ENCODE measurements around the gene DPM2.

The DPM2 gene

DNA sequence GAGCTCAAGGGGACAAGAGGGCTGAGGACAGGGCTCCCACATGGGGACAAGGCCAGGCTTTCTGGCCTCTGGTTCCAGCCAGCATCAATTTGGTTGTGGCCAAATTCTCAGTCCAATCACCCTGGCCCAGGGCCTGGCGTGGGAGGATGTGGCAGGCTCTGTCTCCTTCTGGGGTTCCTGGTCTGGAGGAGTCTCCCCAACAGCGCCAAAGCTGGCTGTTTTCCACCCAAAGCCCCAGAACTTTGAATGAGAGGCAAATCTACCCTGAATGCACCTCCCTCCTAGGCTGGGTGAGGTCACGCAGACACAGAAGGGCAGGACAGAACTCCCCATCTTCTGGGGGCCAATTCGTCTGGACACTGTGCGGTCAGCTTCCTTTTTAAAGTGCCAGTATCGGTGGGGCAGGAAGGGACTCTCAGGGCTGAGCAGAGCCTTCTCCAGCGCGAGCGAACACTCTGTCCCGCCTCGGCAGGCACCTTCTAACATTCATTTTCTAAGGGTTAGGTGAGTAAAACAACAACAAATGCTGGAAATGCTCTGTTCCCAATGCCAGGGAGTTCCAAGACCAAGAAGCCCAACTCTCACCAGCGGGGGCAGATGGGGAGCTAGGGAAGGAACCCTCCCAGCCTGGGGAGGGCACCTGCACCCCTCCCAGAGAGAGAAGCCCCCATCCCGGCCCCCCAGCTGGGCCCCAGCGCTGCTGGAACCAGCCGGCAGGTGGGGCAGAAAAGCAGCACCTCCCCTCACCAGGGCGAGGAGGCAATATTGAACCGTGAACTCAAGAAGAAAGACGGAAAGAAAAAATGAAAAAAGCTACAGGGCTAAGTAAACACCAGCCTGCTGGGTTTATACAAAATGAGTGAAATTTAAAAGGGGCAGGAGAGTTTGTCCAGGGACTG, 3.7 kb upstream of the DPM2 start:
- no peak for FAIRE-seq

DNA sequence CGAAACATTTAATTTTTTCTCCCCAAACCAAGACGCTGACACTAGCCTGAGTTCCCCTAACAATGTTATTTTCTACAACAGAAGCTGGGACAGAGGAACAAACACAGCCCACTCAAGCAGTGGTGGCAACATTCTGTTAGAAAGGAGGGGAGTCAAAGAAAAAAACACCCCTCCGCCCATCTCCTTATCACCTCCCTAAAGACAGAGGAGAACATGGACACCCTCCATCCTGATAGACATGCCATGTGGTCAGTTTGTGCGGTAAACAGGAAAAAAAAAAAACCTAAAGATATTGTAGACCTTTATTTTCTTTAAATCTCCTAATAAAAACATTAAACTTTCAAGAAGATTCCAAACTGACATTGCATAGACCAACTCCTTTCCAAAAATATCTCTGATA, 2.9 kb upstream of the DPM2 start:
- no peak for DNase-seq (ENCODE audit: extremely low spot score, insufficient read length, low read depth)
- FAIRE-seq, result no peak

More for the DNA sequence above, 3.7 kb upstream of the DPM2 start:
- DNase-seq (ENCODE audit: extremely low spot score, insufficient read length, low read depth), result no peak

DNA sequence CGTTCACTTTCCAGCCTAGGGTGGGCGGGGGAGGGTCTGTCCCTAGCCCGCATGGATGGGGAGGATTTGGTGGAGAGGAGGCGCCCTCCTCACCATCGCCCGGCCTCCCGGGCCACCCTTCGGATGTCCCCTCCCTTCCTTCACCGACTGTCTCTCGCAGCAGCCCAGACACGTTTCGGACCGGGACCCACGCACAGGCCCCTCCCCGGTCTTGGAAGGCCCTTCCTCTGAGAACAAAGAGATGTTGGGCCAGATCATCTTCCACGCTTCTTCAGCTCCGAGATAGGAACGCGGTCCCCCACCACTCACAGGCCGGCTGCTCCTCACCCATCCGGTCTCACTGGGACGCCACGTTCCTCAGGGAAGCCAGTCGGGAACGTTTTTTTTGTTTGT, 640 bp upstream of the DPM2 start:
- FAIRE-seq (no peak), DNase-seq (ENCODE audit: extremely low spot score, insufficient read length, low read depth) (no peak)

DNA sequence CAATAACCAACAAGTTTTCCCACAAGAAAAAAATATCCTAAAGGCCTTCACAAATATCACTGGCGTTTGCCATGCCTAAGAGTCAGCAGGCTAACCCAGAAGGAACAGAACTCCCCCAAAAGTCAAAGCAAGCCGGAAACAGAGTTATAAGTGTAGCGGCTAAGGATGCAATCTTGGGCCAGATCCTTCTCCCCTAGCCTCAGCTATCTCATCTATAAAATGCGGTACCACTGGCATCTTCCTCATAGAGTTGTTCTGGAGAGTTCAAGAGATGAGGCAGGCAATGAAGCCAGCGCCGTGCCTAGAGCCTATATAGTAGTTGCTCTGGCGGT, 632 bp downstream of the DPM2 start:
- FAIRE-seq (no peak), DNase-seq (ENCODE audit: extremely low spot score, insufficient read length, low read depth) (no peak)

DNA sequence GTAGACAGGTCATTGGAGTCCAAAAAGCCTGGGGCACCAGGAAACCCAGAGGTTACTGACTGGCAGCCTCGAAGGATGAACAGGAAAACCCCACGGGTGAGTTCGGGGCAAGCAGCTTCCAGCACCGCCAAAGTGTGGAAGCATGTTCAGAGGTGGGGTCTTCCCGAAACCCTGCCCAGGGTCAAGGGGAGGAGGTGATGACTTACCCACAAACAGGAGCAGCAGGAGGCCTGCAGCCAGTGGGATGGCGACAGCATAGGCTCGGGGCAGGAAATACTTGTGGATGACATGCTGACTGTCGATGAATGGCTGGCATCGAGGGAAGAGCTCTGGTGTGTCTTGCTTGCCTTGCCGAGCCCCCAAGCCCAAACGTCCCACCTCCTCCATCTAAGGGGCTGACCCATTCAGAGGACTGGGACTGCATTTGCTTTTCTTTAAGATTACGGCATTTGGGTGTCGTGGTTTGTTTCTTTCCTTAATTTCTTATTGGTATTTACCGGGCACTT, 1.3 kb downstream of the DPM2 start:
- FAIRE-seq (no peak), DNase-seq (ENCODE audit: extremely low spot score, insufficient read length, low read depth) (no peak)

DNA sequence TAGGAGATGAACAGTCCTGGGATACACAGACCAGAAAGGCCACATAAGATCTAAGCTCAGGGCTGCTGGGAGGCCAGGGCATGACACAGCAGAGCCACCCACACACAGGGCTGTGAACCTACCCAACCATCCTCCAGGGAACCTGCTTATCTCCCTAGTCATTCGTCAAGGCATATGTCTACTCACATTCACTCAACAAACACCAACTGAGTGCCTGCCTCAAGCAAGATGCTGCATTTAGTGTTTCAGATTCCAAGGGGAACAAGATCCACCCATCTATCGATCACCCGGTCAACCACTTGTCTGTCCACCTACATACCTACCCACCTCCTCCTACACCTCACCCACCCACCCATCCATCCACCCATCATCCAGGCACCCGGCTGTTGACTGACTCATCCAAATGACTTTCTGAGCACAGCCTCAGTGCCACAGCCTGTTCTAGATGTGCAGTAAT, 1.9 kb downstream of the DPM2 start:
- no peak for FAIRE-seq

DNA sequence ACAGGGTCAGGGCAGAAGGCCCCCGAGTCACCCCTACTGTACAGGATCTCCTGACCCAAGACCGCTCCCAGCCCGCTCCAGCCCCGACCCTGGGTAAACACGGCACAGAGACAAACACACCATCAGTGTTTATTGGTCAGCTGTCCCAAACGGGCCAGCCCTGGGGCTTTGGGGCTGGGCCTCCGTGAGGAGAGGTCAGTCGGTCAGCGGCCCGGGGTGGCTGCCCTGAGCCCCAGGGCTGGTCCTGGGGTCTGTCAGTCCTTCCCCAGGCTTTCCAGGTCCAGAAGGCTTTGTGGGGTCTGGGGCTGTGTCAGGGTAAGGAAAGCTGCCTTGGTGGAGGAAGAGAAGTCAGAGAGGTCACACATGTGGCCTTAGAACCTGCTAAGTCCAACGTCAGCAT, 2.7 kb downstream of the DPM2 start:
- no peak for DNase-seq (ENCODE audit: extremely low spot score, insufficient read length, low read depth)
- no peak for FAIRE-seq

More for the DNA sequence above, 1.9 kb downstream of the DPM2 start:
- no peak for DNase-seq (ENCODE audit: extremely low spot score, insufficient read length, low read depth)

DNA sequence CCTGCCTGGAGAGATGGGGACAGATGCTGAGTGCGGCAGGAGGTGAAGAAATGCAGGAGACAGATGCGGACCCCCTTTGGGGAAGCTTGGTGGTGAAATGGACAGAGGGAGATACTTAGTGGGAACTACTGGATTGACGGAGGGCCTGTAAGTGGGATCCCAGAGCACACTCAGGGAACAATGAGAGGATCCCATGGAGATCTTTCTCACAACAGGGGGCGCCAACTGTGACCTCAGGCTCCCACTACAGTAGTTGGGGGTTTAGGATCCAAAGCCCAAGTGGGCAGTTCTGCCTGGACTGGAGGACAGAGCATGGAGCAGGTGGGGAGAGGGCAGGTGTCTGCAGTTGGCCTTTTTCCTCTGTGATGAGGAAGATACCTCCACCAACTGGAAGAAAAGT, 3.4 kb downstream of the DPM2 start:
- FAIRE-seq, result no peak
- no peak for DNase-seq (ENCODE audit: extremely low spot score, insufficient read length, low read depth)

DNA sequence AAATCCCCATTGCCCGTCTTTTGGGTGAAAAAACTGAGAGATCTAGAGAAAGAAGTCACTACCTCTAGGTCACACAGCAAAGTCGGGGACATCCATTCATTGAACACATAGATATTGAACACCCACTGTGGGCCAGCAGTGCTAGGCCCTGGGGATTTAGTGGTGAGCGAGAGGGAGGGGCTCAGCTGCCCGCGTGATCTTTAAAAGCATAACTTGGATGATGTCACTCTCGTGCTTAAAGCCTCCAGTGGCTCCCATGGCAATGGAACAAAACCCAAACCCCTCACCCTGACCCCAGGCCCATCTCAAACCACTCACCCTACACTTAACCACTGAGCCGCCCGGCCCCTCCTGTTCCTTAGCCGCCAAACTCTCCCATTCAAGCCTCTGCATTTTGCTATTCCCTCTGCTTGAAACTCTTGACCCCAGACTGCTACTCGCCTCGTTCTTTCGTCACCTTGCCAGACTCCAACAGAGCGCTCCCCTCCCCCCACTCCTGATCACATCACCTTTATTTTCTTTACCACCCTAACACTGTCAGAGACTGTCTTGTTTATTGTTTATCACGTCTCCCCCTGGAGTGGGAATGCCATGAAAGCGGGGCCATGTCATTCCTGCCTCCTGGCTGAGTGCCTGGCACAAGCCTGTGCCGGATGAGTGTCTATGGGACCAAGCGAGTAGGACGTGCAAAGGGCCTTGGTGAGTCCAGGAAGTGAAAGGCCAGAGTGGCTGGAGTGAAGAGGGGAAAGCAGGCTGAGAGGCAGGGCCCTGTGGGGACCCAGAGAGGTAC, 6.4 kb downstream of the DPM2 start:
- no peak for DNase-seq (ENCODE audit: extremely low spot score, insufficient read length, low read depth)
- FAIRE-seq, result no peak

DNA sequence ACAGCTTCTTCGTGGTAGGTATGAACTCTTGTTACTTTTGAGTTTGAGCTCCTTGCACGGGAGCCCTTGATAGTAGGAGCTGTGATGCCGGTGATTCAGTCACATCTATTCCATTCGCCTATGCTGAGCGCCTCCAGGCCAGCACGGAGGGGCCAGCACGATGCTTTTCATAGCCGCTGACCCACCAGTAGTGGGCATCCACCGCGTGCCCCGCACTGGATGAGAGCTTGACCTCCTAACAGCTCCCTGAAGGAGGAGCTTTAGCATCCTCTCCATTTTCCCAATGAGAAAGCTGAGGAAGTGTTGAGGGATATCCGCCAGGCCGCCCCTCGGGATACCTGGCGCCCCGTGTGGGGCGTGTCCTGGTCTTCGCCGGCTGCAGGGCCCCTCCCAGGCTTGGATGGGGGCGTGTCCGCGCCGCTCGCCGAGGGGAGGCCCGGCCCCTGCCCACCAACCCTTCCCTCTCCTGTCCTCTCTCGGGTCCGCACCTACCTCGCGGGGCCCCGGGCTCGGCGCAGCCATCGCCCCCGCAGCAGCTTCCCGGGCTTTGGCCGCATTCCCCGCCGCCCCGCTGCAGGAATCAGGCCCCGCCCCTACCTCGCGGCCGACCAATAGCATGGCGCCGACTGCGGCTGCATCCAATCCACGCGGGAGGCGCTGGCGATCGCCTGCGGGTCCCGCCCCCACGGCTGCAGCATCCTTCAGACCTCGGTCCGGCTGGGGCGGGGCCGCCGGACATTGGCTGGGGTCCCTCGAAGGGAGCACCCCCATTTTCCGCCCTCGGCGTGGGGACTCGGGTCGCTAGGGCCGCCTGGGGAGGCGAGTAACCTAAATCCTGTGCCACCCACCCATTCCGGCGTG, 7.2 kb downstream of the DPM2 start, which contains the start of gene PIP5KL1:
TSS of gene PIP5KL1 (minus strand) at position 547 of the 861 bp plus-strand sequence. CDS start at position 522, 25 bp downstream.
- peak; percentile 78 for FAIRE-seq
- DNase-seq (ENCODE audit: extremely low spot score, insufficient read length, low read depth), result peak; percentile 86

DNA sequence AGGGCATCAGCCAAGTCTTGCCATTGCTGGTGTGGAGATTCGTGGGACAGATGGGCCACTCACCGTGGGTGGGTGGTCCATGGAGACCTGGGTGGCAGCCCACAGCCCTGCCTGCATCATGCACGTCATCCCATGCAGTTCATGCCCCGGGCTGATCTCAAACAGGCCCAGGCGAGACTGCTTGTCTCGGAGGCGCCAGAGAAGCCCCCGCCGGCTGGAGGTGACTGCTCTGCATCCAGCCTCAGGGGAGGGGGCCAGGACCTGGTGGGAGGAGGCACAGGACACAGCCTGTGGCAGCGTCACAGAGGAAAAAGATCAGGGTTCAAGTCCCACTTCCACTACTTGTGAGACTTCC, 8.1 kb downstream of the DPM2 start:
- DNase-seq (ENCODE audit: extremely low spot score, insufficient read length, low read depth), result no peak
- no peak for FAIRE-seq

DNA sequence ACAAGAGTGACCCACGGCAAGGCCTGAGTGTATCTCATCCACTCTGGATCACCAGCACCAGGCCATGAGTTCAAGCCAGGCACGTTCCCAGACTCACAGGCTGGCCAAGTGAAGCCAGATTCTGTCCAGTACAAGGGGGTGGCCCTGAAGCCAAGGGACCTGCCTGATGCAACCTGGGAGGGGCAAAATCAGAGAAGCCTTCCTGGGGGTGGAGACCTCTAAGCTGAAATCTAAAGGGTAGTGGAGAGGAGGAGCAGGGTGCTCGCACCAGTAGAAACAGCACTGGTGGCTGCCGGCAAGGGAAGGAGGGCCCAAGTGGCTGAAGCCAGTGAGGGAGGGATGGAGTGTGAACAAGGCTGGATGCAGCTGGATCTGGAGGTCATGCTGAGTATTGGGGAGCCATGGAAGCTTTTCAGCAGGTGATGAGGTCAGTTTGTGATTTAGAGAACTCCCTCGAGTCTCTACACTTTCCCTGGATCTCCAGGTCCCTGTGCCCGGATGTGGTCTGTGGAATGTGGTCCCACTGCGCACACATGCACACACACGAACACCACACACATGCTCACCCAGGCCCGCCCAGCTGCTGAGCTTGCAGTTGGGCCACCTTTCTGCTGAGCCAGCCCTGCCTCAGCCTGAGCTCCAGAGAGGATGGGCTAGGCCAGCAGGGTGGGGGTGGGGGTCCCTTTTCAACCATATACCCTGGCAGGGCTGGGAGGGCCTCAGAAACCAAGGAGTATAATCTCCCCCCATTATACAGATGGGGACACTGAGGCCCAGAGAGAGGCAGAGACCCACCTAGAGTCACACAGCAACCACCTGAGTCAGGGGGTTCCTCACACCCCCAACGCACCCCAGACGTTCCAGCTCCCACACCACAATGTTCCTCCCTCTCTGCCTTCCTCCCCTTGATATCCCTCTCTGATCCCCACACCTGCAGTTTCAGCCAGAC, 8.7 kb downstream of the DPM2 start:
- FAIRE-seq, result no peak
- DNase-seq (ENCODE audit: extremely low spot score, insufficient read length, low read depth), result no peak

DNA sequence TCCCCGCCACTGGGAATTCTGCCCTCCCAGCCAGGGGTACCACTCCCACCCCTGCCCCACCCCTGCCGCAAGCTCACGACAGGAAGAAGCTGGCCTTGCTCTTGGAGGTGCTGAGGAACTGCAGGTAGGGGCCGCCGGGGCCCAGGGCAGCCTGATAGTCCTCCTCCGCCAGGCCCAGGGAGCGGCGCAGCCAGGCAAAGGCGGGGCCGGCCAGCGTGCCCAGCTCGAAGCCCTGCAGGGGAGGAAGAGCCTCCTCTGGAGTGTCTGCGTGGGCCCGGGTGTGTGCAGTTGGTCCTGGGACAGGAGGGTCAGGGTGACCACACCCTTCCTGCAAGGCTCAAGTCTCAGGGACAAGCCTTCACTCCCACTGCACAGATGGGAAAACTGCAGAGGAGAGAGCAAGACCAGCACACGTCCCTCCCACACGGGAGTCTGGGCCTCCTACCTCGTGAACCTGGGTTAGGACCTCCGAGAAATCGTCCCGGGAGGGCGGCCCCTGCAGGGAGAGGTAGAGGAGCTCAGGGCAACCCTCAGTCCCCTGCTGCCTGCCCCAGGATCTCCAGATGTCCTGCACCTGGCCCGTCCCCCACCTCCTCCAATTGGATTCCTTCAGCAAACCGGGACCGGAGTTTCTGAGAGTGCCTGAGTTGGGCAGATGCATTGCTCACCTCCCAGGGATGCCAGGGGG, 9.5 kb downstream of the DPM2 start:
- DNase-seq (ENCODE audit: extremely low spot score, insufficient read length, low read depth), result no peak
- no peak for FAIRE-seq

DNA sequence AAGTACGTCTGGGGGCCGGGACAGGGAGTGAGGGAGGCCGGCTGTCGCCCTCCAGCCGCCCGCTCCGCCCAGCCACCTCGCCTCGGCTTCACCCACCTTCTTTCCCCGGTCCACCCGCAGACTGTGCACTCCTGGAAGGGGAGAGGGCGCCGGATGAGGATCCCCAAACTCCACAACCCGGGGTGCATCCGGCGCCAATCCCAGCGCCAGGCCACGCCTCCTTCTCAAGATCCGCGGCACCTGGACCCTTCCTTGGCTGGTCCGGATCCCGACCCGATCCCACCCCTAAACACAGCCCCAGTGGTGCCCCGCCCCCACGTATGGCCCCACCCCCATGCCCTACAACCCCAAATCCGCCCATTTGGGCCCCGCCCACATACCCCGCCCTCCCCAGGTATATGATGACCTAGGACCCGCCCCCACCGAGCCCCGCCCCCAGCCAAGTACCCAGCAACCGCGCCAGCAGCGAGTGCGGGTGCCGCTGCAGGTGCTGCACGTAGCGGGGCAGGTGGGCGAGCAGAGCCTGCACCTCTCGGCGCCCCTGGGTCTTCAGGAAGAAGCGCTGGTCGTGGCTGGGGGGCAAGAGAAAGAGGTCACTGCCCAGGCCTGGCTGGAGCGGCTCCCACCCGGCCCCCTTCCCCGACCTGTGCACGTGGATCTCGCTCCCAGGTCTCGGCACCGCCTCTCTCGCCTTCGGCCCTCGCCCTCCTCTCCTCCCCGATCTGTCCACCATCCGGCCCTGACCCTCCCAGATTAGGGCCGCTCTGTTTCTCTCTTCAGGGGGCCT, 10.3 kb downstream of the DPM2 start:
- FAIRE-seq (no peak), DNase-seq (ENCODE audit: extremely low spot score, insufficient read length, low read depth) (no peak)

DNA sequence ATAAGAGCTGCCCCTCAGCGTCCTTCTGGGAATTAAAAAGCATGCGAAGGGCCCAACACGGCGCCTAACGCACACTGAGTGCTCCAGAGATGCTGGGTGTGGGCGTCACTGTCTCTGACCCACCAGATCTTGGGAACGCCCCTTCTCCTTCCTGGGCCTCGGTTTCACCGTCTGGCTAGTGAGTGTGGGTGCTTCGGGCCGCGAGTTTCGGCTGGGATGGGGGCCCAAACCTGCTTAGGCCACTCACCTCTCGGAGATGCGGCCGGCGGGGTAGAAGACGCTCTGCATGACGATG, 10.8 kb downstream of the DPM2 start:
- DNase-seq (ENCODE audit: extremely low spot score, insufficient read length, low read depth) (no peak), FAIRE-seq (no peak)

DNA sequence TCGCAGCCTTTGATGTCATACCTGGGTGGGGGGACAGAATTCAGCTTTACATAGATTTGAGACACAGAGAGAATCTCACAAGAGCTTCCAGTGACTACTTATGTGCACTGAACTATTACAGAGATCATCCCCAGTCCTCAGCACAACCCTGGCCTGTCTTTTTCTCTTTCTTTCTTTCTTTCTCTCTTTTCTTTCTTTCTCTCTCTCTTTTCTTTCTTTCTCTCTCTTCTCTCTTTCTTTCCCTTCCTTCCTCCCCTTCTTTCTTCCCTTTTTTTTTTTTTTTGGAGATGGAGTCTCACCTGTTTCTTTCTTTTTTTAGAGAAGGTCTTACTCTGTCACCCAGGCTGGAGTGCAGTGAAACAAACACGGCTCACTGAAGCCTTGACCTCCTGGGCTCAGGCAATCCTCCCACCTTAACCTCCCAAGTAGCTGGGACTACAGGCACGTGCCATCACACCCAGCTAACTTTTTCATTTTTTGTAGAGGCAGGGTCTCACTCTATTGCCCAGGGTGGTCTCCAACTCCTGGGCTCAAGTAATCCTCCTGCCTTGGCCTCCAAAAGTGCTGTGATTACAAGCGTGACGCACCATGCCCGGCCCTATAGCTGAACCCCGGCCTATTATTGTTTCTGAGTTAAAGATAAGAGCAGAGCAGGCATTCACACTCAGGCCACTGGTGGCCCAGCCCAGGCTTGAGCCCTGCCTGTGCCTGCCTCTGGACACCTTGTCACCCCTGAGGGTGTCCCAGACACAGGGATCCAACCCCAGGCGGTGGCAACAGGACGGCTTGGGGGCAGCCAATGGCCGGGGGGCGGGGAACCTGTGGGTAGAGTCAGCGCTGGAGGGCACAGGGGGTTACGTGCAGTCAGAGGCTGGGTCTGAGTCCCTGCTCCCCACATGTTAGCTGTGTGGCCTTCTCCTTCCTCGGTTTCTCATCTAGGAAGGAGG, 11.4 kb downstream of the DPM2 start:
- DNase-seq (ENCODE audit: extremely low spot score, insufficient read length, low read depth), result no peak
- no peak for FAIRE-seq
